Effector memory CD4-positive, alpha-beta T cell (primary cell): ENCODE data around the gene CA10.

Experiments
- DNase-seq, 3 donors: peaks; one replicate each; pipeline ENCODE4 v3.0.0-alpha.2; 2020
- H3K27ac ChIP-seq: 2 replicates; pipeline ENCODE4 v1.7.0; 2013; ENCODE audit warnings: mild to moderate bottlenecking, low read length, moderate library complexity; ENCODE audit not compliant: insufficient read depth, poor library complexity, severe bottlenecking
- H3K27me3 ChIP-seq: replicated peaks from 2 replicates; pipeline ENCODE4 v1.7.0; 2013; ENCODE audit warnings: mild to moderate bottlenecking, low read length; ENCODE audit not compliant: insufficient read depth, control insufficient read depth, poor library complexity, severe bottlenecking
- H3K36me3 ChIP-seq: 2 replicates; pipeline ENCODE4 v1.7.0; 2013; ENCODE audit warnings: mild to moderate bottlenecking, low read length, moderate library complexity; ENCODE audit not compliant: control insufficient read depth, insufficient read depth
- H3K4me1 ChIP-seq: 2 replicates; pipeline ENCODE4 v1.7.0; 2013; ENCODE audit warnings: low read length, mild to moderate bottlenecking; ENCODE audit not compliant: control insufficient read depth, insufficient read depth, poor library complexity, severe bottlenecking
- H3K4me3 ChIP-seq: 2 replicates; pipeline ENCODE4 v1.7.0; 2013; ENCODE audit warnings: low read length, low read depth, mild to moderate bottlenecking; ENCODE audit not compliant: insufficient read depth, poor library complexity, severe bottlenecking
- H3K9me3 ChIP-seq: 2 replicates; pipeline ENCODE4 v1.7.0; 2013; ENCODE audit warnings: mild to moderate bottlenecking, low read length, moderate library complexity; ENCODE audit not compliant: control insufficient read depth

CA10 gene

GRCh38 chr17:51819341-51820219 is 338.9 kb downstream of the CA10 start:
- Histone ChIP-seq H3K36me3 (no peaks in the 10 kb centered on the region), H3K4me3 (no peak overlapping the region), H3K27me3 (no peaks in the 10 kb centered on the region), H3K9me3 (no peaks in the 10 kb centered on the region), H3K27ac (no peak overlapping the region), H3K4me1 (no peaks in the 10 kb centered on the region)
- DNase-seq = no peak

GRCh38 chr17:51818777-51819176 is 339.7 kb downstream of the CA10 start:
- no peak overlapping the region for H3K27ac ChIP-seq
- no peak for DNase-seq
- H3K9me3 ChIP-seq = no peaks in the 10 kb centered on the region

DNA sequence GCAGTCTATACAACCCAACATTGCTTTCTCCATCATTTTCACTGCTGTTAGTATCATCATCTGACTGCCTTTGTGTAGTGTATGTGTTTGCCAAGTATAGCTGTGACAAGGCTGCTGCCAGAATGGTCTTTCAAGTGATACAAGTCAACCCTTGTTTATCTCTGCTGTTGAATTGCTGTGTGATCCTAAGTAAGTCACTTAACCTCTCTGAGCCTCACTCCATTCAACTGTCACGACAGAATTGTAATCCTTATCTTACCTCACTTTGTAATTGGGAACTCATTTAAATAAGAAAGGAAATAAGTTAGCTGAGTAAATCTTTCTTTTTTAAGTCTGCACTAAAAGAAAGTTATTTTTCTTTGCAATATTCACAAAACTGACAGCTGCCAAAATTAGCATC is 340.6 kb downstream of the CA10 start:
- no peak for DNase-seq
- no peak overlapping the region for H3K4me3 ChIP-seq
- no peaks in the 10 kb centered on the region for H3K27me3 ChIP-seq
- H3K36me3 ChIP-seq = no peaks in the 10 kb centered on the region
- H3K4me1 ChIP-seq = no peaks in the 10 kb centered on the region
- H3K9me3 ChIP-seq = no peaks in the 10 kb centered on the region
- H3K27ac ChIP-seq = no peak overlapping the region

More at GRCh38 chr17:51818777-51819176, 339.7 kb downstream of the CA10 start:
- H3K36me3 ChIP-seq = no peaks in the 10 kb centered on the region
- H3K4me1 ChIP-seq = no peaks in the 10 kb centered on the region
- no peak overlapping the region for H3K4me3 ChIP-seq
- H3K27me3 ChIP-seq = no peaks in the 10 kb centered on the region

DNA sequence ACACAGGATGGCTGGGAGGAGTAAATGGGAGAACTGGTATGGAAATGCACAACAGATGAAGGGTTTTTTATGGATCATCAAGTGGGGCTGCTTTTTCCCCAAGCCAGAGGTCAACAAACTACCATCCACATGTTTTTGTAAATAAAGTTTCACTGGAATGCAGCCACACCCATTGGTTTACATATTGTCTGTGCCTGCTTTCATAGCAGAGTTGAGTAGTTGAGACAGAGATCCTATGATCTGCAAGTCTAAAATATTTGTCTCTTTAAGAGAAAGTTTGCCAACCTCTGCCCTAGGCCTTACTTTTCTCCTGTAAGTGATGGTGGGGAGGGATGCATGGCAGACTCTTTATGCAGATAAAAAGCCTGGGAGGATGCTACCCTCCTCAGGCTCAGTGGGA is 341.4 kb downstream of the CA10 start:
- no peaks in the 10 kb centered on the region for H3K9me3 ChIP-seq
- H3K27me3 ChIP-seq = no peaks in the 10 kb centered on the region

DNA sequence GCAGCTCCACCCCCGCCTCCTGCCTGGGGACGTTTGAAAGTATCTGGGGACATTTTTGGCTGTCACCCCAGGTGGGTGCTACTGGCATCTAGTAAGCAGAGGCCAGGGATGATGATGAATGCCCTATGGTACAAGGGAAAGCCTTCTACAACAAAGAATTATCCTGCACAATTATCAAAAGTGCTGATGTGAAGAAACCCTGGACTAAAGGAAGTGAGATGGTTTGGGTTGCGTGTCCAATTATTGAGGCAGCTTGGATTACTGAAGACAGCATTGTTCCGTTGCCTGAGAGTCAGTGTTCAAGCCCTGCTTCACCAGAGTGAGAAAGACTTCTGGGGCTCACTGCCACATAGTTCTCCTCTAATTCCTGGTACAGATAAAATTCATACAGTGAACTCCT is 343.4 kb downstream of the CA10 start:
- no peaks in the 10 kb centered on the region for H3K9me3 ChIP-seq
- no peak overlapping the region for H3K4me3 ChIP-seq
- no peaks in the 10 kb centered on the region for H3K36me3 ChIP-seq
- no peak for DNase-seq
- H3K4me1 ChIP-seq = no peaks in the 10 kb centered on the region
- H3K27me3 ChIP-seq = no peaks in the 10 kb centered on the region
- H3K27ac ChIP-seq = no peak overlapping the region

More for the DNA sequence above, 341.4 kb downstream of the CA10 start:
- Histone ChIP-seq H3K27ac (no peak overlapping the region), H3K36me3 (no peaks in the 10 kb centered on the region), H3K4me3 (no peak overlapping the region), H3K4me1 (no peaks in the 10 kb centered on the region)
- DNase-seq = no peak

GRCh38 chr17:51814521-51814920 is 344.0 kb downstream of the CA10 start:
- H3K4me1 ChIP-seq = no peaks in the 10 kb centered on the region

GRCh38 chr17:51813784-51814174 is 344.7 kb downstream of the CA10 start:
- Histone ChIP-seq H3K27me3 (no peaks in the 10 kb centered on the region), H3K4me3 (no peak overlapping the region), H3K9me3 (no peaks in the 10 kb centered on the region), H3K27ac (no peak overlapping the region), H3K4me1 (no peaks in the 10 kb centered on the region), H3K36me3 (no peaks in the 10 kb centered on the region)
- no peak for DNase-seq

More at GRCh38 chr17:51814521-51814920, 344.0 kb downstream of the CA10 start:
- Histone ChIP-seq H3K36me3 (no peaks in the 10 kb centered on the region), H3K27ac (no peak overlapping the region), H3K9me3 (no peaks in the 10 kb centered on the region), H3K27me3 (no peaks in the 10 kb centered on the region), H3K4me3 (no peak overlapping the region)
- no peak for DNase-seq

DNA sequence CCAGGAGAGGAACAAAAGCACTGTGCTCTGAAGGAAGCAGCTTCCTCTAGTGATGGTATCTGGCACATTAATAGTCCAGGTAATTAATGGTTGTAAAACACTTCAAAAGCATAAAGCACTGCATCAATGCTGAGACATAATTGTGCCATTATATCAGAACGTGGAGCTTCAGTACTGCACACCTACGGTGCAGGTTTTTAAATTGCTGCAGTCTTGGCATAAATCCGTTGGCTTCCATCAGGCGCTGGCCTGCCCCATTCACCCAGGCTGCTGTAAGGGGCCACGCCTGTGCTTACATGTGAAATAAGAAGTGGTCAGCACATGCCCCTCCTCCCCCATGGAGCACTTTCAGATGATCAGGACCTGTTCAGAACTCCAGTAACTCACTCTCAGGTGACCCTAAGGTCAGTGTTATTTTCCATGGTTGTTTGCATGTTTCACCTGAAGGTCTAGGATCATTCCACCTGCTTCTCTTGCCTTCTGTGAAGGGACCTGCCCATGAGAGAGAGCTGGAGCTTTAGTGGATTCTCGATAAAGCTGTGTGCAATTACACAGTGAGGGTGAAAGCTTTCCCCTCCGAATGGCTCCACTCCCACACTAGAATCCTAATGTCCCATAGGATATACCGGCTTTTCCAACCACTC is 345.3 kb downstream of the CA10 start:
- no peak for DNase-seq
- no peaks in the 10 kb centered on the region for H3K9me3 ChIP-seq
- H3K36me3 ChIP-seq = no peaks in the 10 kb centered on the region
- no peak overlapping the region for H3K27ac ChIP-seq
- H3K27me3 ChIP-seq = no peaks in the 10 kb centered on the region
- H3K4me3 ChIP-seq = no peak overlapping the region
- no peaks in the 10 kb centered on the region for H3K4me1 ChIP-seq

- Histone ChIP-seq H3K4me1 (no peaks in the 10 kb centered on the region), H3K4me3 (no peak overlapping the region), H3K27ac (no peak overlapping the region), H3K36me3 (no peaks in the 10 kb centered on the region), H3K27me3 (no peaks in the 10 kb centered on the region), H3K9me3 (no peaks in the 10 kb centered on the region)
- no peak for DNase-seq
Observed at GRCh38 chr17:51807460-51807859, 351.1 kb downstream of the CA10 start.

GRCh38 chr17:51805765-51806164 is 352.7 kb downstream of the CA10 start:
- no peaks in the 10 kb centered on the region for H3K27me3 ChIP-seq
- H3K27ac ChIP-seq = no peak overlapping the region
- DNase-seq = no peak
- no peaks in the 10 kb centered on the region for H3K4me1 ChIP-seq
- no peaks in the 10 kb centered on the region for H3K9me3 ChIP-seq
- no peak overlapping the region for H3K4me3 ChIP-seq
- H3K36me3 ChIP-seq = no peaks in the 10 kb centered on the region
